Measurements from ENCODE around the gene ROBO3.

Gene ROBO3

GRCh38 chr11:124891373-124891861 is 26.2 kb downstream of the ROBO3 start:
- no peak for DNase-seq (ENCODE audit: low spot score)

DNA sequence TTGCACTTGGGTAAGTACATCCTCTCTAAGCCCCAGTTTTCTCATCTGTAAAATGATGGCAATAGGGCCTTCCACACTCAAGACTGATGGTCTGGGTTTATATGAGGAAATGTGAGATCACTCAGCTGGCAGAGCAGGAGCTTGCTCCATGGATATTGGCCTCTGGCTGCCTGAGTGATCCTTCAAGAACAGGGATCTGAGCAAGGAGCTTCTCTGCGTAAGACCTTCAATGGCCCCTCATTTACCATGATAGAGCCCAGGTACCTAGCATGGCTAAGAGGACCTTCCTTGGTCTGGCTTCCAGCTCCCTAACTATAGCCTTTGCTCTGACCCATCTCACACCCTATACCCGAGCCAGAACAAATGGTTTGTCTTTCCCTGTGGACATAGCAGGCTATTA is 26.9 kb downstream of the ROBO3 start:
- no peak for DNase-seq (ENCODE audit: low spot score)

- no peak for DNase-seq (ENCODE audit: low spot score)
These were observed 27.7 kb downstream of the ROBO3 start for GRCh38 chr11:124892750-124893454.

- no peak for DNase-seq (ENCODE audit: low spot score)
These were observed 28.7 kb downstream of the ROBO3 start for GRCh38 chr11:124893781-124894401.

- DNase-seq (ENCODE audit: low spot score) = no peak
These were observed 29.6 kb downstream of the ROBO3 start for GRCh38 chr11:124894606-124895430.

DNA sequence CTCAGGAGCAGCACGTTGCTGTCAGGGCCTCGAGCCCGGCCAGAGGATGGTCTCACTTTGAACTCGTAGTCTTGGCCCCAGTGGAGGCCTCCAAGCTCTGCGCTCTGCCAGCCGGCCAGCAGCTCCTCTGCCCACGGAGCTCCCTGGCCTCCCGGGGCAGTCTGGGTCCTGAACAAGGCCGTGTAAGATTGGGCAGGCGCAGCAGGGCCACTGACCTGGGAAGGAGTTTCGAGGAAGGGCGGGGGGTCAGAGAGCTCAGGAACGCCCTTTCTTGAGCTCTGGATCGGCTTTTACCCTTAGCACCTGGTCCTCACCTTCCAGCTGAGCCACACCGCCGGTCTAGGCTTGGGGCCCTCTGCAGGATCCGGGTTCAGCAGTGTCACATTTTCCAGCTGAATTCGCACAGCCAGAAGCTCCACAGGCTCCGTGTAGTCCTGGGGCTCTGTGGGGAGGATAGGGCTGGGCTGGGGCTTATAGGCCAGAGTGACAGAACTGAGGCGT is 30.3 kb downstream of the ROBO3 start:
- no peak for DNase-seq (ENCODE audit: low spot score)

DNA sequence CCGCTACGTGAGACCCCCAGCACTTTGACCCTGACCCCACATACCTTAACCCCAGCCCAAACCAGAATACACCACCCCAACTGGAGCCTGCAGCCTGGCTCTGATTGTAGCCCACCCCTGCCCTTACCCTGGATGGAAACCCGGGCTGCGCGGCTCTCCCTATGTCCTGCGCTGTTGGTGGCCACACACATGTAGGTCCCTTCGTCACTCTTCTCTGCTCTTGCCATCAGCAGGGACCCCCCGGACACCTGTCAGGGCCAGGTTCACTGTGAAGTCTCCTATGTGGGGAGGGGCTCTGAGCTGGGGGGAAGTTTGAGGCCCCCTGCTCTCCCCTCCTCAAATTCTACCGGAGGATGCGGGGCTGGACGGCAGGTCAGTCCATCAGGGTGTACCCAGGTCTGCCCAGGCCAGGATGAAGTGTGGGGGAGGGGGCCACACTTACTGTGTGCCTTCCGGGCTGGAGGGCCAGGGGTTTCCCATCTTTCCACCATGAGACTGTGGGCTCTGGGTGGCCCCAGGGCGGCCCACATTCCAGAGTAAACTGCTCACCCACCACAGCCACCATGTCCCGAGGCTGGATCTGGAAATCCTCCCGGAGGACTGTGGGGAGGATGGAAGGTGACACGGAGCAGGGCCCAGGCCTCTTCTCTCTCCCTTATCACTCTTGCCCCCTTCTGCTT is 31.0 kb downstream of the ROBO3 start:
- no peak for DNase-seq (ENCODE audit: low spot score)

DNA sequence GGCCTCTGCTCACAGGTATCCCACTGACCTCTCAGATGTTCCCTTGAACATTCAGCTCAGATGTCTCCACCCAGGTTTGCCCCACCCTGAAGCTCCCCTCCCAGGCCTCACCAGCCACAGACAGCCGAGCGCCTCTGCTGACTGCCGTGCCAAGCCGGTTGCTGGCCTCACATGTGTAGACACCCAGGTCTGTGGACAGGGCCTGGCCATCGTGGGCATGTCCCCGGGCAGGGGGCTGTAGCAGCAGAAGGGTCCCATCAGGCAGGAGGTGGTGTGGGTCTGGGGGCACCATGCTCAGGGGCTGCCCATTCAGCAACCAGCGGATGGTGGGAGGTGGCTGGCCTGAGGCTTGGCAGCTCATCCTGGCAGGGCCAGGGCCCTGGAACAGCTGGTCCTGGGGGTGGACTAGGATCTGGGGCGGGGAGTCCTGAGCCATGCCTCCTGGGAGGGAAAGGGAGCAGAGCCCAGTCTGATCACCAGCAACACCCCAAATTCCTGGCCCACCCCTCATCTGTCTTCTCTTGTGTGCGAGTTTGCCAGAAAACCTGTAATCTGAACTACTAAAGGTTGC is 31.7 kb downstream of the ROBO3 start:
- no peak for DNase-seq (ENCODE audit: low spot score)

DNA sequence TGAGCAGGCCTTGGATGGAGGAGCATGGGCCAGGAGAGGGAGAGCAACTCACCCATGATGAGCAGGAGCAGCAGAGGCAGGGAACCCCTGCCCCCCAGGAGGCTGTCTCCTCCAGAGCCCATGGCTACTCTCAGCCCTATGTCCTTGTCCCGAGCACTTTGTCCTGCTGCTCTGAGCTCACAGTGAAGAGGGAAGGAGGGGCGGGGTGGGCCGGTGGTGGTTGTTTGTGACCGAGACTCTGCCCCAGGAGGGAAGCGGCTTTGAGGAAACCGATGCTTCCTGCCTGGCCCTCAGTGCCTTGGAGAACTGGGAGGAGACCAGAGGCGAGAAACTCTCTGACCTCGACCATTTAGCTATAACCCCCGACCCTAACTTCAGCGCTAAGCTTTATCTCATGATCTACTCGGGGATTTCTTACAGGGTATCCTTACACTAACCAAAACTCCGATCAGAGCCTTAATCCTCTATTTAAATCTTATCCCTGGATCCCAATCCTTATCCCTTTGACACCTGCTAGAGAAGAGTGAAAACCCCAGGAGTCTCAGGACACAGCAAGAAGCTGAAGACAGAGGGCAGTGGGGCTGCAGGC is 32.5 kb downstream of the ROBO3 start, which contains the start of gene ROBO4:
Gene ROBO4 (minus strand): TSS at position 192 of the 589 bp plus-strand sequence. CDS start 70 bp downstream, at position 122.
- DNase-seq (ENCODE audit: low spot score) = no peak

DNA sequence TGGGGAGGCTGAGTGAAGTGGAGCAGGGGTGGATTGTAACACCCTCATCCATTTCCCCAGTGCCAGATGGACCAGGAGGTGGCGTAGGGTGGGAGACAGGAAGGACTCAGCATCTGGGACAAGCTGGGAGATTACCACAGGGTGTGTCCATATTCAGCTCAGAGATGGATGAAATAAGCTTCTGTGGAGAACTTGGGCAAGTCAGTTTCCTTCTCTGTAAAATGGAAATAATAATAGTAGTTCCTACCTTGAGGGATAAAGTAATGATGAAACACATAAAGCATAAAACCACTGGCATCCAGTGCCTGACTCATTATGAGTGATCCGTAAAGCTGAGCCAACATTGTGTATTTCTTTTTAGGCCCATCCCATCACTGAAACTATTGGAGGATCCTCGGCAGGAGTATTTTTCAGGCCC is 33.0 kb downstream of the ROBO3 start:
- peak; percentile 91 for DNase-seq (ENCODE audit: low spot score)

GRCh38 chr11:124898711-124899110 is 33.5 kb downstream of the ROBO3 start:
- DNase-seq (ENCODE audit: low spot score) = peak; percentile 21

GRCh38 chr11:124899383-124900145 is 34.3 kb downstream of the ROBO3 start:
- DNase-seq (ENCODE audit: low spot score) = no peak

- peak; percentile 91 for DNase-seq (ENCODE audit: low spot score)
These were observed 35.2 kb downstream of the ROBO3 start for GRCh38 chr11:124900464-124900863.

- no peak for DNase-seq (ENCODE audit: low spot score)
These were observed 37.4 kb downstream of the ROBO3 start for GRCh38 chr11:124902616-124903015.

DNA sequence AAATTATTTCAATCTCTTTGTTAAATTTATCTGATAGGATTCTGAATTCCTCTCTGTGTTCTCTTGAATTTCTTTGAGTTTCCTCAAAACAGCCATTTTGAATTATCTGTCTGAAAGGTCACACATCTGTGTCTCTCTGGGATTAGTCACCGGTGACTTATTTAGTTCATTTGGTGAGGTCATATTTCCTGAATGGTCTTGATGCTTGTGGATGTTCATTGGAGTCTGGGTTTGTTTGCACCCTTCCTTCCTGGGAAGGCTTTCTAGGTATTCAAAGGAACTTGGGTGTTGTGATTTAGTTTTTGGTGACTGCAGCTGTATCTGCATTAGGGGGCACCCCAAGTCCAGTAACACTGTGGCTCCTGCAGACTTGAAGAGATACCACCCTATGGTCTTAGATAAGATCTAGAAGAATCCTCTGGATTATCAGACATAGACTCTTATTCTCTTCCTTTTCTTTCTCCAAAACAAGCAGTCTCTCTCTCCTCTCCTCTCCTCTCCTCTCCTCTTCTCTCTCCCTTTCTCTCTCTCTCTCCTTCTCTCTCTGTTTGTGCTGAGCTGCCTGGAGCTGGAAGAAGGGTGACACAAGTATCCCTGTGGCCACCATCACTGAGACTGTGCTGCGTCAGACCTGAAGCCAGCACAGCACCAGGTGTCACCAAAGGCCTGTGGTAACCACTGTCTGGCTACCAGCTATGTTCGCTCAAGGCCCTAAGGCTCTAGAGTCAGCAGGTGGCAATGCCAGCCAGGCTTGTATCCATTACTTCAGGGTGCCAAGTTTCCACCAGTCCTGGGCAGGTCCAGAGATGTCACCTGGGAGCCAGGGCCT is 50.5 kb downstream of the ROBO3 start:
- peak; percentile 50 for DNase-seq (ENCODE audit: low spot score)

DNA sequence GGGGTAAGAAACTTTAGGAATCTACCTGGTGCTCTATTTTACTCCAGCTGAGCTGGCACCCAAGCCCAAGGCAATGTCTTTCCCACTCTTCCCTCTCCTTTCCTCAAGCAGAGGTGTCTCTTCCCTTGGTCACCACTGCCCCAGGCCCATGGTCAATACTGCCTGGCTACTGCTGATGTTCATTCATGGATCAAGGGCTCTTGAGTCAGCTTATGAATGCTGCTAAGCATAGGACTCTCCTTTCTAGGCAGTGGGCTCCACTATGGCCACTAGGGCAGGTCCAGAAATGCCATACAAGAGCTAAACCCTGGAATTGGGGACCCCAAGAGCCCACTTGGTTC is 51.1 kb downstream of the ROBO3 start:
- DNase-seq (ENCODE audit: low spot score) = no peak

DNA sequence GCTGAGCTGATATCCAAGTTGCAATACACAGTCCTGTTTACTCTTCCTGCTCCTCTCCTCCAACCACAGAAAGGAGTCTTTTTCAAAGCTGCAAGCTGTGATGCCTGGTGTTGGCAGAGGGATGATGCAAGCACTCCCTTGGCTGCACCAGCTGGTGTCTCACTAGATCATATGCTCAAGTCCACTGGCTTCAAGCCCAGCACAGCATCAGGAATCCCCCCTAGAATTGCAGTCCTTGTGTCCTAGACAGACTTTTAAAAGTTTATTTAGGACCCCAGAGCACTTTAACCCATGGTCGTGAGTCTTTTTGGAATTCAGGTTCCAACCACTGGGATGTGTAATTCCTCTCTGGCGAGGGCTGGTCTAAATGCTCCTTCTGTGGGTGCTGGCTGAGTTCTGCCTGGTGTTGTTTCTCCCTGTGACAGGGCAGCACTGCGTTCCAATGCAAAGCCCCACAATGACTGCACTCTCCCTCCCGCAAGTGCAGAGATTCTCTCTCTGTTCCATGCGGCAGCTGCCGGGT is 51.9 kb downstream of the ROBO3 start:
- DNase-seq (ENCODE audit: low spot score) = no peak

DNA sequence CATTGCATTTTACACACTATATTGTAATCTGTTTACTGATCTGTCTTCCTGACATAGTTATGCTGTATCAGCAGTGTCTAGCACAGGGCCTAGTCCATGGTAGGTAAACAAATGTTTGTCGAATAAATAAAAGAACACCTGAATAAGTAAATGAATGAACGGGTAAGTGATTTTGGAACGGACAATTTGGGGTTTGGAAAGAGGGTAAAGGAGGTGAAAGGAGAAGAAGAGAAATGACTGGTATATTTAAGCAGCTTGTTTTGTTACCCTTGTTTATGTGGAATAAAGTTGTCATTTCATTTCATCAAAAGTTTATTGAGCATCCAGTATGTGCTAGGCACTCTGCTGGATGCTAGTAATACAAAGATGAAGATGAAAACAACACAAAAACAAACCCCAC is 53.7 kb downstream of the ROBO3 start, which contains the start of gene HEPN1:
Gene HEPN1 (plus strand): TSS at position 301 of the 400 bp plus-strand sequence.
- DNase-seq (ENCODE audit: low spot score) = no peak

- no peak for DNase-seq (ENCODE audit: low spot score)
These were observed 54.7 kb downstream of the ROBO3 start for GRCh38 chr11:124919898-124920297.
